Cardiac fibroblast (primary cell): ENCODE data around the gene GATAD2B.
"Not testable (repeated sequence)": the region's sequence is repeated elsewhere in the genome, so short reads cannot be mapped to it uniquely, and the experiment has no call there.

ENCODE experiments used
- DNase-seq, 2 donors: peaks; one replicate each; pipeline versions ENCODE4 v3.0.0 to v3.0.0-alpha.2; 2010; ENCODE audit warnings: low read depth in 2 of 2
- H3K4me3 ChIP-seq, 2 donors: replicated peaks in 1 of 2; 1 replicate in 1 of 2; 2 replicates in 1 of 2; pipeline ENCODE4 v1.5.1; 2011; ENCODE audit warnings: low read depth in 2 of 2, low read length in 2 of 2, mild to moderate bottlenecking in 2 of 2, moderate library complexity in 1 of 2
- TF ChIP-seq, protein P1 (sequence below): IDR thresholded peaks from one replicate; pipeline ENCODE4 v1.5.1; 2011; ENCODE audit warnings: low read depth, mild to moderate bottlenecking, low read length, inconsistent platforms

Gene GATAD2B

DNA sequence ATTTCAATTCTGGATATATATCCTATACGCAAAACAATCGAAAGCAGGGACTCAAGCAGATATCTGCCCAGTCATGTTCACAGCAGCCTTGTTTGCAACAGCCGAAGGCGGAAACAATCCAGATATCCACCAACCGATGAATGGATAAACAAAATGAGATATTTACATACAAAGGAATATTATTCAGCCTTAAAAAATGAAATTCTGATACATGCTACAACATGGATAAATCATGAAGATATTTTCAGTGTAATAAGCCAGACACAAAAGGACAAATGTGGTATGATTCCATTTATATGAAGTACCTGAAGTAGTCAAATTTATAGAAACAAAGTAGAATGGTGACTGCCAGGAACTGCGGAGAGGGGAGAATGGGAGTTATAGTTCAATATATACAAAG, 15.6 kb downstream of the GATAD2B start:
- TF ChIP-seq, protein P1, sequence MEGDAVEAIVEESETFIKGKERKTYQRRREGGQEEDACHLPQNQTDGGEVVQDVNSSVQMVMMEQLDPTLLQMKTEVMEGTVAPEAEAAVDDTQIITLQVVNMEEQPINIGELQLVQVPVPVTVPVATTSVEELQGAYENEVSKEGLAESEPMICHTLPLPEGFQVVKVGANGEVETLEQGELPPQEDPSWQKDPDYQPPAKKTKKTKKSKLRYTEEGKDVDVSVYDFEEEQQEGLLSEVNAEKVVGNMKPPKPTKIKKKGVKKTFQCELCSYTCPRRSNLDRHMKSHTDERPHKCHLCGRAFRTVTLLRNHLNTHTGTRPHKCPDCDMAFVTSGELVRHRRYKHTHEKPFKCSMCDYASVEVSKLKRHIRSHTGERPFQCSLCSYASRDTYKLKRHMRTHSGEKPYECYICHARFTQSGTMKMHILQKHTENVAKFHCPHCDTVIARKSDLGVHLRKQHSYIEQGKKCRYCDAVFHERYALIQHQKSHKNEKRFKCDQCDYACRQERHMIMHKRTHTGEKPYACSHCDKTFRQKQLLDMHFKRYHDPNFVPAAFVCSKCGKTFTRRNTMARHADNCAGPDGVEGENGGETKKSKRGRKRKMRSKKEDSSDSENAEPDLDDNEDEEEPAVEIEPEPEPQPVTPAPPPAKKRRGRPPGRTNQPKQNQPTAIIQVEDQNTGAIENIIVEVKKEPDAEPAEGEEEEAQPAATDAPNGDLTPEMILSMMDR = no peak
- no peak overlapping the region for H3K4me3 ChIP-seq
- no peak for DNase-seq

DNA sequence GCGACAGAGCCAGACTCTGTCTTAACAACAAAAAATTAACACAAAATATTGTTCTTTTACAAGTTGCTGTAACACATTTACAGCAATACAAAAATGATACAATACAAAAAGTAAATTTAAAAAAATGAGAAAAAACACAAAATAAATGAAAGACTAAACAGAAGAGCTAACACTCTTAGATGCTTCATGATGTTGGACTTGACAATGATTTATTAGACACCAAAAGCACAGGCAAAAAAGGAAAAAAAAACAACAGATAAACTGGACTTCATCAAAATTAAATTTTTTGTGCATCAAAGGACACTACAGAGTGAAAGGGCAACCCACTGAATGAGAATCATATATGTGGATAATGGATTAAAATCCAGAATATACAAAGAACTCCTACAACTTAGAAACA, 16.4 kb downstream of the GATAD2B start:
- H3K4me3 ChIP-seq = no peak overlapping the region
- no peak for DNase-seq
- TF ChIP-seq, protein P1 = no peak

DNA sequence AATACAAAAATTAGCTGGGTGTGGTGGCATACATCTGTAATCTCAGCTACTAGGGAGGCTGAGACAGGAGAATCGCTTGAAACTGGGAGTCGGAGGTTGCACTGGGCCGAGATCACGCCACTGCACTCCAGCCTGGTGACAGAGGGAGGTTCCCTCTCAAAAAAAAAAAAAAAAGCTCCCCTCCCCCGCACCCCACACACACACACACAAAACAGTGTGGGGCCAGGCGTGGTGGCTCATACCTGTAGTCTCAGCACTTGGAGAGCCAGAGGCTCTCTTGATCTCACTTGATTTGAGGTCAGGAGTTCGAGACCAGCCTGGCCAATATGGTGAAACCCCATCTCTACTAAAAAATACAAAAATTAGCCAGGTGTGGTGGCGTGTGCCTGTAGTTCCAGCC, 16.9 kb downstream of the GATAD2B start:
- not testable (repeated sequence) for DNase-seq, H3K4me3 ChIP-seq

DNA sequence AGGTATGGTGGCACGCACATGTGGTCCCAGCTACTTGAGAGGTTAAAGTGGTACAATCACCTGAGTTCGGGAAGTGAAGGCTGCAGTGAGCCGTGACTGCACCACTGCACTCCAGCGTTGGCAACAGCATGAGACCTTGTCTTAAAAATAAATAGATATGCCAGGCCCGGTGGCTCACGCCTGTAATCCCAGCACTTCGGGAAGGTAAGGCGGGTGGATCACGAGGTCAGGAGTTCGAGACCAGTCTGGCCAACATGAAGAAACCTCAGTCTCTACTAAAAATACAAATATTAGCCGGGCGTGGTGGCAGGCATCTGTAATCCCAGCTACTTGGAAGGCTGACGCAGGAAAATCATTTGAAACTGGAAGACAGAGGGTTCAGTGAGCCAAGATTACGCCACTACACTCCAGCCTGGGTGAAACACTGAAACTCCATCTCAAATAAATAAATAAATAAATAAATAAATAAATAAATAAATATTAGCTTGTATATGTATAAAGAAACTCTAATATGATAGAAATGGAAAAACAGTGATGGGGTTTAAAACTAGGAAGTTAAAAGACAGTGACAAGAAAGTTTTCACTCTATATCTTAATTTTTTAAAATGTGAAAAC, 18.8 kb downstream of the GATAD2B start:
- TF ChIP-seq, protein P1 = no peak
- peak; percentile 32 to 38 for DNase-seq
- H3K4me3 ChIP-seq = no peak overlapping the region

DNA sequence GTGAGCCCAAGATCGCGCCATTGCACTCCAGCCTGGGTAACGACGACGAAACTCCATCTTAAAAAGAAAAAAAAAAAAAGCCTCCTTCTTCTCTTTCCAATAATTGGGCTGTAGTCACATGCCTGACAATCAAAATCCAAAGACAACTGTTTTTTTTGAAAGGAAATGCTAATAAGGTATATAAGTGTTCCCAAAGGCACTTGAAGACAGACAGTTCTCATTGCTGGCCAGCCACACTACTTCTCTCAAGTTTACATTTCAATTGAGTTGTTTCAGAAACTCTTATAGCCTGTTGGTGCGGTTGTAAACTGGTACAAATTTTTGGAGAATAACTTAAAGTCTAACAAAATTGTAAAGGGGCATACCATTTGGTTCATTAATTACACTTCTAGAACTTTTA, 23.3 kb downstream of the GATAD2B start:
- DNase-seq = no peak
- TF ChIP-seq, protein P1 = no peak

DNA sequence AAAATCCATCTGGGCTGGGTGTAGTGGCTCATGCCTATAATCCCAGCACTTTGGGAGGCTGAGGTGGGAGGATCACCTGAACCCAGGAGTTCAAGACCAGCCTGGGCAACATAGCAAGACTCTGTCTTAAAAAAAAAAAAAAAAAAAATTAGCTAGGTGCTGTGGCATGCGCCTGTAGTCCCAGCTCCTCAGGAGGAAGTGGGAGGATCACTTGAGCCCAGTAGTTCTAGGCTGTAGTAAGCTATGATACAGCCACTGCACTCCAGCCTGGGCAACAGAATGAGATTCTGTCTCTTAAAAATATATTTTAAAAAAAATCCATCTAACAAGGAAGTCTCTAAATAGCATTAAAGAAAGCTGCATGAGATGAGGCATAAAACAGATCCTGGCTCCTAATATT, 26.9 kb downstream of the GATAD2B start:
- not testable (repeated sequence) for H3K4me3 ChIP-seq, DNase-seq

More for the DNA sequence above, 23.3 kb downstream of the GATAD2B start:
- H3K4me3 ChIP-seq = no peak overlapping the region

DNA sequence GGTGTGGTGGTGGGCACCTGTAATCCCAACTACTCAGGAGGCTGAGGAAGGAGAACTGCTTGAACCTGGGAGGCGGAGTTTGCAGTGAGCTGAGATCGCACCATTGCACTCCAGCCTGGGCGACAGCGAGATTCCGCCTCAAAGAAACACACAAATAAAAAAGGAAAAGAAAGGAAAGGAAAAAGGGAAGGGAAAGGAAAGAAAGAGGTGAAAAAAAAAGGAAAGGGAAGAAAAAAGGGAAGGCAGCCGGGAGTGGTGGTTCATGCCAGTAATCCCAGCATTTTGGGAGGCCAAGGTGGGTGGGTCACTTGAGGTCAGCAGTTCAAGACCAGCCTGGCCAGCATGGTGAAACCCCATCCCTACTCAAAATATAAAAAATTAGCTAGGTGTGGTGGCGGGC, 31.7 kb downstream of the GATAD2B start:
- H3K4me3 ChIP-seq = not testable (repeated sequence)

DNA sequence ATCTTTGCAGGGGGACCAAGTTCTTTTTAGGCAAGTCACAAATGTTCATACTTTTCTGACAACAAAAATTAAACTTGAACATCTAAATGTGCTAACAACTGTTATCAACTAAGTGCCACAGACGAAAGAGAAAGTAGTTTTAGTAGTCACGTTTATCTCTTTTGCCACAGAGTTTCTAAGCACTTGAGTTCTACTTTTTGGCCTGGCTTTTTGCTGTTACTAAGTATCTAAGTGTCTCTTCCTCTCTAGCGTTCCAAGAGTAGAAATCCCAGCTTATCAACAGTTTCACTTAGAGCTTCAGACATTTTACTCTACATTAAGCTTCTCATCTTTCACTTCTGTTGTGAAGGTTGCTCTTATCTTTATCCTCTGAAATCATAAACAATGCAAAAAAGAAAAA, 34.2 kb downstream of the GATAD2B start:
- no peak overlapping the region for H3K4me3 ChIP-seq
- peak in 1 of 2 donors; percentile 56 for DNase-seq
- TF ChIP-seq, protein P1 = no peak

More for the DNA sequence above, 31.7 kb downstream of the GATAD2B start:
- DNase-seq = not testable (repeated sequence)

DNA sequence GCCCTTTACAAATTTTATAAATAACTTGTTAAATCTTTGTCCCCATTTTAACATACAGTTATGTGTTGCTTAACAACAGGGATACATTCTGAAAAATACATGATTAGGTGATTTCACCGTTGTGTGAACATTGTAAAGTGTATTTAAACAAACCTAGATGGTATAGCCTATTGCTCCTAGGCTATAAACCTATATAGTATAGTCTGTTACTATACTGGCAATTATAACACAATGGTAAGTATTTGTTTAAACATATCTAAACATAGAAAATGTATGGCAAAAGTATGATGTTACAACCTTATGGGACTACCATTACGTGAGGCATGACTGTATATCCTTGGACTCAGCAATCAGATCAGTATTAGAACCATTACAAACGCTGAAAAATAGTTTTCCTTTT, 36.6 kb downstream of the GATAD2B start:
- TF ChIP-seq, protein P1 = no peak
- H3K4me3 ChIP-seq = no peak overlapping the region
- no peak for DNase-seq
